Heart left ventricle (tissue), 16 donors: Measurements from ENCODE around the gene IL33. TPM values are rescaled to one million over a fixed set of nuclear protein-coding genes. Genes with fewer than 3 reads are reported as not detected.
A peak's percentile ranks its signal among the peaks of the same experiment; 100 is the strongest.

Experiments
- ATAC-seq, 4 donors: fragments of 200-7000 bp; cut with Tn5 transposase; one replicate each; pipeline ENCODE4 v1.9.1; 2020 to 2022; ENCODE audit warnings: moderate library complexity in 4 of 4, mild to moderate bottlenecking in 3 of 4, moderate number of reproducible peaks in 1 of 4
- DNase-seq, 5 donors: peaks; one replicate each; pipeline ENCODE4 v3.0.0-alpha.2; 2020
- H3K27ac ChIP-seq, 12 donors: fragments of 200-600 bp; sonication (generic) in 4 of 12; one replicate each; pipeline versions ENCODE4 v1.5.0 to v1.8.0; 2016 to 2022; ENCODE audit warnings: mild to moderate bottlenecking in 2 of 12
- H3K27me3 ChIP-seq, 9 donors: fragments of 200-600 bp; sonication (generic) in 2 of 9; one replicate each; pipeline versions ENCODE4 v1.5.1 to v1.8.0; 2016 to 2022; ENCODE audit warnings: mild to moderate bottlenecking in 3 of 9
- H3K36me3 ChIP-seq, 9 donors: fragments of 200-600 bp; sonication (generic) in 2 of 9; one replicate each; pipeline versions ENCODE4 v1.5.0 to v1.8.0; 2018 to 2022; ENCODE audit warnings: mild to moderate bottlenecking in 2 of 9
- H3K4me1 ChIP-seq, 12 donors: fragments of 200-600 bp; sonication (generic) in 4 of 12; one replicate each; pipeline versions ENCODE4 v1.5.0 to v1.8.0; 2016 to 2022; ENCODE audit warnings: mild to moderate bottlenecking in 3 of 12
- H3K4me3 ChIP-seq, 12 donors: fragments of 200-600 bp; sonication (generic) in 4 of 12; one replicate each; pipeline versions ENCODE4 v1.5.0 to v1.8.0; 2017 to 2022; ENCODE audit warnings: mild to moderate bottlenecking in 9 of 12, moderate library complexity in 4 of 12
- H3K9me3 ChIP-seq, 12 donors: fragments of 200-600 bp; sonication (generic) in 4 of 12; one replicate each; pipeline versions ENCODE4 v1.5.0 to v1.8.0; 2016 to 2022; ENCODE audit warnings: mild to moderate bottlenecking in 1 of 12
- POLR2A ChIP-seq, 2 donors: fragments of 450-650 bp; IDR thresholded peaks; one replicate each; pipeline ENCODE4 v1.6.1; 2017; ENCODE audit warnings: antibody characterized with exemption in 2 of 2, mild to moderate bottlenecking in 2 of 2, moderate library complexity in 2 of 2
- WGBS, 4 donors: extraction: QIAGEN DNeasy Blood & Tissue Kit in 2 of 4; methylation state at CpG; one replicate each; pipeline versions ENCODE4 v1.1.5 to v1.1.7; 2013 to 2018; 5-methylcytosine and 5-hydroxymethylcytosine counted together
- intact Hi-C, 10 donors: fragments of 100-400 bp; cut with DNase I; formaldehyde crosslinking; loops; one replicate each; pipeline versions ENCODE4 v1.11.1 to v1.14.2; 2022
- polyA plus RNA-seq, 2 donors: library from polyadenylated mRNA; stranded (reverse); fragments of 200-250 nt; gene quantifications; one replicate each; pipeline ENCODE4 v1.2.3, GENCODE V29; 2013
- total RNA-seq, 9 donors: library from RNA; depleted of rRNA in 2 of 9; stranded (reverse); fragments of >200 nt in 2 of 9; fragmentation: NEBNext Ultra II Directional in 3 of 9; extraction: Animal tissue kit (Norgen Biotek cat#: 25700) in 3 of 9; gene quantifications; one replicate each; pipeline versions ENCODE4 v1.1.0 to v1.2.4, GENCODE V29; 2016 to 2023
- TF ChIP-seq, protein P1 (sequence below), 12 donors: fragments of 200-600 bp; sonication (generic) in 4 of 12; IDR thresholded peaks; one replicate each; pipeline versions ENCODE4 v1.5.0 to v1.8.0; 2018 to 2022; ENCODE audit warnings: antibody characterized with exemption in 12 of 12, mild to moderate bottlenecking in 5 of 12
- donor health status: ischemic (EF 13 %, LVEDD 7.1; RV severe dilation, severe dysfunction).
- donor health status: healthy with polysubstance abuse.
- donor health status: DM: no; HTN: yes; CAD: no.
- donor health status: DM: no; HTN: no; CAD: no.
- donor health status: ischemic (EF 25% LVEDD 6.9; RV normal size, moderate dysfunction).
- donor health status: ischemic (EF 25% LVEDD 5.7; RV mildly dilated, moderate dysfunction).
- donor health status: healthy.
- donor health status: DM: yes; HTN: yes; CAD: no.
- donor health status: ischemic (EF 35%, LVEDD 5.7; RV mildly dilated, moderate dysfunction).
- donor health status: nonischemic (EF 11% LVEDD 7.7; RV severe dilation, severe dysfunction).
- donor health status: DM: yes; HTN: yes; CAD: no.
- donor health status: PGD.
- donor health status: ischemic (EF 29% LVEDD 5.4; RV normal size, mild dysfunction).
- donor health status: nonischemic (EF 23%, LVEDD 6.1; RV moderate dilation, normal function).

IL33 gene
- total and polyA plus RNA-seq, 11 donors, result 6.6 to 36.5 (median 12.7) TPM

DNA sequence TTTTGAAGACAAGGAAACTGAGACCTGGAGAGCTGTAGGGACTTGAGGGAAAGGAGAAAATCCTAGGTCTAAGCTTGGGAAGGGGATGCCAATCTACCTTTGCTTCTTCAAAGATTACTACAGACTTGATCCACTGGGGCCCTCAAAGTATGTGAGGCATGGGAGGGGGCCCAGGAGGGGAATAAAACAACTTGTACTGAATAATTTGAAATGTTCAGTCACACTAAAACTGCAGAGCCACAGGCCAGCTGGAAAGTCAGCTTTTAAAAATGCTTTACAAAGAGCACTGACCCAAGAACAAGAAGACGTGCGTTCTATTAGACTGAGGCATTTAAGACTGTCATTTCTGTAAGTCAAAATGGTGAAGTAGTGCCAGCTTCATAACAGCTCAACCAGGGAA, 13.6 kb downstream of the IL33 start:
- WGBS, 4 donors, result 71 to 87% (median 79%) methylated on average over 2 of the region's 2 CpGs
- H3K36me3 ChIP-seq, result no peaks in the 10 kb centered on the region
- no peak overlapping the region for H3K4me3 ChIP-seq
- DNase-seq (no peak), ATAC-seq (no peak)
- peaks cover 0 to 95% (median 36%) of the 10 kb centered on the region in 12 donors for H3K4me1 ChIP-seq
- no peaks in the 10 kb centered on the region for H3K27me3 ChIP-seq
- H3K27ac ChIP-seq, result peak overlapping the region in 5 of 12 donors; percentile 1 to 56 (median 21)
- intact Hi-C loops, result no loop called here
- H3K9me3 ChIP-seq, result no peaks in the 10 kb centered on the region
- no peak for TF ChIP-seq POLR2A (IDR thresholded peaks at IDR 0.05)
- TF ChIP-seq, protein P1, sequence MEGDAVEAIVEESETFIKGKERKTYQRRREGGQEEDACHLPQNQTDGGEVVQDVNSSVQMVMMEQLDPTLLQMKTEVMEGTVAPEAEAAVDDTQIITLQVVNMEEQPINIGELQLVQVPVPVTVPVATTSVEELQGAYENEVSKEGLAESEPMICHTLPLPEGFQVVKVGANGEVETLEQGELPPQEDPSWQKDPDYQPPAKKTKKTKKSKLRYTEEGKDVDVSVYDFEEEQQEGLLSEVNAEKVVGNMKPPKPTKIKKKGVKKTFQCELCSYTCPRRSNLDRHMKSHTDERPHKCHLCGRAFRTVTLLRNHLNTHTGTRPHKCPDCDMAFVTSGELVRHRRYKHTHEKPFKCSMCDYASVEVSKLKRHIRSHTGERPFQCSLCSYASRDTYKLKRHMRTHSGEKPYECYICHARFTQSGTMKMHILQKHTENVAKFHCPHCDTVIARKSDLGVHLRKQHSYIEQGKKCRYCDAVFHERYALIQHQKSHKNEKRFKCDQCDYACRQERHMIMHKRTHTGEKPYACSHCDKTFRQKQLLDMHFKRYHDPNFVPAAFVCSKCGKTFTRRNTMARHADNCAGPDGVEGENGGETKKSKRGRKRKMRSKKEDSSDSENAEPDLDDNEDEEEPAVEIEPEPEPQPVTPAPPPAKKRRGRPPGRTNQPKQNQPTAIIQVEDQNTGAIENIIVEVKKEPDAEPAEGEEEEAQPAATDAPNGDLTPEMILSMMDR (IDR thresholded peaks at IDR 0.05), result no peak

DNA sequence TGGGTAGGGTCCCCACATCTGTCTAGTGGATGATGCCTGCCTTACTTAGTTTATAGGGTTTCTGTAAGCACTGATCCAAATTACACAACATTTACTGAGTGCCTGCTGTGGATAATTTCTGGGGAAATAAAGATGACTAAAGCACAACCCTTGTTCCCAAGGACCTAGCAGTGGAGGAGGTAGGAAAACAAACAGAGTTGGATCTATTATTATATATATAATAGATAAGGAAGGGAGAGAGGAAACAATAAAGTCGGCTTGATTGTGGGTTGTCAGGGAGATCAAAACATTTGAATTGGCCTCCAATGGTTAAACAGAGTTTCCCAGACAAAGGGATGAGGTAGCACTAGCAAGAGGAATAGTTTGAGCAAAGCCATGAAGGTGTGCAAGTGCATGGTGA, 14.0 kb downstream of the IL33 start:
- TF ChIP-seq, protein P1 (IDR thresholded peaks at IDR 0.05), result no peak
- no peak for TF ChIP-seq POLR2A (IDR thresholded peaks at IDR 0.05)

DNA sequence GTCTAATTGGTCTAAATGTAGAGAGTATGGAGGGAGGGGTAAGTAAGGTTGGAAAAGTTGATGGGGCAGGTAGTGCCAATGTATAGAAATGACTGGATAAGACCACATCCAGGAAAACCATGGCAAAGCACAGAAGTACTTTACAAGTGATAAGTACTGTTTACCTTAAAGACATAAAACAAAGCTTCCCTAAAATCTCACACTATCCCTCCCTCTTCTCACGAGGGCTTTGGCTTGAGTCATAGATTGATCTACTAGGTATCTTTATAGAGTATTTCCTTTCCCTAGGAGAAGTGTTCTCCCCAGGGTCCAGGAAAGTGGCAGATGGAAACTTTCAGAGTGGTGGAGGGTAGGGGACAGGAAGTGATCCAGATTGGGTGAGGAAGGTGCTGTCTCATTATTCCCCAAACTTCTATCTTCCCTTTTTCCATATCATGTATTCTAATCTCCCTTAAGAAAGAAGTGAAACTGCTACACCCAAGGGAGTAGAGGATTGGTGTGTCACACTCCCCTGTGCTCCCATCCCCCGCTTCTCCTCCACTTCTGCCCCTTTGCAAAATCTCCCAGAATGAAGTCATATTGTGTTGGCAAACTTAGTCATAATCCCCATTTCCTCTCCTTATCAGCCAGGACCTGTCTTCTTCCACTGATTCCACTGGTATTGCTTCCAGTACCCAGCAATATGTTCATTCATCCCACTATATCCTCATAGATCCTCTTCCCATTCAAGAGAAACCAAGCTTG, 14.6 kb downstream of the IL33 start:
- TF ChIP-seq, protein P1 (IDR thresholded peaks at IDR 0.05), result no peak
- TF ChIP-seq POLR2A (IDR thresholded peaks at IDR 0.05), result no peak
- H3K4me3 ChIP-seq, result no peak overlapping the region
- WGBS, 4 donors, result 52 to 61% (median 58%) methylated on average over 2 of the region's 2 CpGs
- H3K27me3 ChIP-seq, result no peaks in the 10 kb centered on the region
- peak overlapping the region in 3 of 12 donors; percentile 20 to 56 (median 21) for H3K27ac ChIP-seq
- H3K36me3 ChIP-seq, result no peaks in the 10 kb centered on the region
- H3K9me3 ChIP-seq, result no peaks in the 10 kb centered on the region
- DNase-seq (no peak), ATAC-seq (peak in 2 of 4 donors; percentile 27 to 32)
- peaks cover 0 to 89% (median 32%) of the 10 kb centered on the region in 12 donors for H3K4me1 ChIP-seq
- intact Hi-C loops, result no loop called here

More for the DNA sequence above, 14.0 kb downstream of the IL33 start:
- Histone ChIP-seq H3K4me1 (peaks cover 0 to 95% (median 33%) of the 10 kb centered on the region in 12 donors), H3K36me3 (no peaks in the 10 kb centered on the region), H3K27me3 (no peaks in the 10 kb centered on the region), H3K27ac (peak overlapping the region in 5 of 12 donors; percentile 18 to 56 (median 21)), H3K4me3 (no peak overlapping the region), H3K9me3 (no peaks in the 10 kb centered on the region)
- peak in 1 of 4 donors; percentile 39 for ATAC-seq
- no peak for DNase-seq
- 25 to 42% (median 30%) methylated on average over 1 of the region's 1 CpG for WGBS, 4 donors
- intact Hi-C loops, result no loop called here

- intact Hi-C loops, result no loop called here
- TF ChIP-seq, protein P1 (IDR thresholded peaks at IDR 0.05), result no peak
- TF ChIP-seq POLR2A (IDR thresholded peaks at IDR 0.05), result no peak
- ATAC-seq (no peak), DNase-seq (no peak)
- Histone ChIP-seq H3K4me1 (peaks cover 0 to 68% (median 27%) of the 10 kb centered on the region in 12 donors), H3K27me3 (no peaks in the 10 kb centered on the region), H3K9me3 (no peaks in the 10 kb centered on the region), H3K27ac (peak overlapping the region in 3 of 12 donors; percentile 39 to 65 (median 46)), H3K4me3 (no peak overlapping the region), H3K36me3 (no peaks in the 10 kb centered on the region)
Observed at GRCh38 chr9:6232336-6232945, 16.8 kb downstream of the IL33 start.
